MCF 10A (cell line): ENCODE data around the gene CD5L. TPM values are rescaled to one million over a fixed set of nuclear protein-coding genes. Genes with fewer than 3 reads are reported as not detected.
A peak's percentile ranks its signal among the peaks of the same experiment; 100 is the strongest.

Experiments used
- BruUV-seq: library from RNA; stranded (reverse); fragments of 400-500 nt; replicated peaks from 2 replicates; lab custom pipeline; 2021; lab: Mats Ljungman, UMichigan
- CTCF ChIA-PET: fragments of 300-600 bp; sonication (Branson Sonifier 250); formaldehyde crosslinking; extraction: SDS; loops from one replicate; lab custom pipeline; 2021; ENCODE audit warnings: antibody characterized with exemption, inconsistent platforms; lab: Yijun Ruan, JAX
- POLR2A ChIA-PET: fragments of 300-600, 350-650 bp; sonication (Branson Sonifier 250); formaldehyde crosslinking; extraction: SDS; loops from one replicate; lab custom pipeline; 2020; ENCODE audit warnings: antibody characterized with exemption, inconsistent platforms; lab: Yijun Ruan, JAX
- DNase-seq: peaks from one replicate; pipeline ENCODE4 v3.0.0-alpha.2; 2018; ENCODE audit not compliant: unreplicated experiment
- H3K27ac Mint-ChIP-seq: one replicate; pipeline ENCODE4 v1.8.0; 2022; ENCODE audit warnings: mild to moderate bottlenecking, low read depth, mixed read lengths; ENCODE audit not compliant: unreplicated experiment
- H3K27me3 Mint-ChIP-seq: one replicate; pipeline ENCODE4 v1.8.0; 2022; ENCODE audit warnings: mixed read lengths; ENCODE audit not compliant: insufficient read depth, unreplicated experiment
- H3K36me3 Mint-ChIP-seq: one replicate; pipeline ENCODE4 v1.8.0; 2022; ENCODE audit warnings: mild to moderate bottlenecking, moderate library complexity, mixed read lengths; ENCODE audit not compliant: insufficient read depth, unreplicated experiment
- H3K4me1 Mint-ChIP-seq: one replicate; pipeline ENCODE4 v1.8.0; 2022; ENCODE audit warnings: mixed read lengths; ENCODE audit not compliant: insufficient read depth, unreplicated experiment
- H3K4me3 Mint-ChIP-seq: one replicate; pipeline ENCODE4 v1.8.0; 2022; ENCODE audit warnings: mild to moderate bottlenecking, moderate library complexity, mixed read lengths; ENCODE audit not compliant: unreplicated experiment
- H3K9me3 Mint-ChIP-seq: one replicate; pipeline ENCODE4 v1.8.0; 2022; ENCODE audit warnings: mixed read lengths; ENCODE audit not compliant: unreplicated experiment
- CTCF ChIP-seq: fragments of 200-600 bp; IDR thresholded peaks from one replicate; pipeline ENCODE4 v1.8.0; 2022; ENCODE audit warnings: antibody characterized with exemption, mild to moderate bottlenecking; ENCODE audit not compliant: unreplicated experiment
- intact Hi-C: fragments of 100-400 bp; cut with micrococcal nuclease; formaldehyde crosslinking; loops from 2 replicates; pipeline ENCODE4 v1.14.1; 2022
- total RNA-seq: library from RNA; stranded (reverse); gene quantifications from 2 replicates; pipeline ENCODE4 v1.2.3, GENCODE V29; 2022

Gene CD5L
- total RNA-seq, 1 experiment from 2014 or later = not detected

DNA sequence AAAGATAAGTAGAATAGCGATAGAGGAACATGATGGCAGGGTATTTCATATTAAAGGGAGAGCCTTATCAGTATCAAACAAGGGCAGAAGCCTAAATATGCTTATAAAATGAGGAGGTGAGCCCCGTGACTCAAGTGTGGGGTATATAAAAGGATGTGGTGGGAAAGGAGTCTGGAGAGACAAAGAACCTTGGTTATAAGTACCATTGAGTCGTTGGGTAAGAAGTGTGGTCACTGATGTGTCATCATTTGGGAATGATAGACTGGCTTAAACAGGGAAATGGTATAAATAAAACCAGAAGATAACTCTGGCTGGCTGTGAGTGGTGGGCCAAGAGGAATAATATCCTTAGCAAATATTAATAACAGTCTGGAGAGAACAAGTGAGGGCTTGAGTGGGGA, 10.9 kb upstream of the CD5L start:
- peak; percentile 30 for DNase-seq
- H3K4me1 Mint-ChIP-seq = peaks cover 5% of the 10 kb centered on the region
- no peak overlapping the region for H3K4me3 Mint-ChIP-seq
- POLR2A ChIA-PET = interaction anchor here (1.2 kb wide), 1 partner anchor 9 kb away, joined by 3 read pairs; no protein-coding TSS in a partner anchor
- no peaks in the 10 kb centered on the region for H3K9me3 Mint-ChIP-seq
- TF ChIP-seq CTCF = no peak
- intact Hi-C loops = no loop called here
- H3K27me3 Mint-ChIP-seq = peaks cover 47% of the 10 kb centered on the region
- H3K27ac Mint-ChIP-seq = no peak overlapping the region
- no TSS peak for BruUV-seq
- CTCF ChIA-PET = interaction anchor here (0.7 to 1.0 kb wide), 2 partner anchors 11 to 48 kb away, joined by 3 read pairs; no protein-coding TSS in a partner anchor
- no peaks in the 10 kb centered on the region for H3K36me3 Mint-ChIP-seq

DNA sequence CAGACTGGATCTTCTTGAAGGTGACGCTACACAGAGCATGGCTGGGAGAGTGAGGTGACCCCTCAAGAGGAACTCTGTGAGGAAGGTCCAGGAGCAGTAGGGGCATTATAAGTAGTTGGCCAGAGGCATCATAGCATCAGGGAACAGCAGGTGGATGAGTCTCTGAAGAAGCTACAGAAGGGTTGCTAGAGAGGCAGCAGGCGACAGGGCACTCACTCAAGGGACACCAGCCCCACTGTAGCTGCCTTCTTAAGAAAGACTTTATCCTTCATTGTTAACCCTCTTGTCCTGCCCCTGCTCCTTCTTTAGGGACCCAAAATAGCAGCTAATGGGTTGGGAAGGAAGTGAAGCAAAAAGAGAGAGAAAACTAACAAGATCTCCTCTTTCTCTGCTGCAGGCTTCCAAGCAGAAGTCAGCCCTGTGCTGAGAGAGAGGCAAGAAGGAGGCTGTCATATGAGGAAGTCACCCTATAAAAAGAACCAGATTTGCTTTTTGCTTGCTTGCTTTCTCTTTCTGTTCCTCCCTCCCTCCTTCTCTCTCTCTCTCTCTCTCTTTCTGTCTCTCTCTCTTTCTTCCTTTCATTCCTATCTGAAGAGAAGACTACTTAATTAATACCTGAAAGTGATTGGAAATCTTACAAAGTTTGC, 7.7 kb upstream of the CD5L start:
- ChIA-PET CTCF (no interaction called here), POLR2A (no interaction called here)
- Mint-ChIP-seq H3K36me3 (no peaks in the 10 kb centered on the region), H3K27ac (no peak overlapping the region), H3K4me3 (no peak overlapping the region), H3K4me1 (peaks cover 5% of the 10 kb centered on the region), H3K9me3 (no peaks in the 10 kb centered on the region), H3K27me3 (peaks cover 34% of the 10 kb centered on the region)
- no TSS peak for BruUV-seq
- no peak for DNase-seq
- intact Hi-C loops = no loop called here
- no peak for TF ChIP-seq CTCF

GRCh38 chr1:157844089-157844830, 2.7 kb upstream of the CD5L start:
- H3K27ac Mint-ChIP-seq = no peak overlapping the region
- DNase-seq = no peak
- H3K27me3 Mint-ChIP-seq = peaks cover 46% of the 10 kb centered on the region
- ChIA-PET POLR2A (interaction anchor here (0.5 kb wide), 1 partner anchor 790 kb away, joined by 3 read pairs; no protein-coding TSS in a partner anchor), CTCF (interaction anchor here (0.7 to 1.2 kb wide), 3 partner anchors 13 to 277 kb away, joined by 3 read pairs; no protein-coding TSS in a partner anchor)
- BruUV-seq = no TSS peak
- TF ChIP-seq CTCF = no peak
- no peaks in the 10 kb centered on the region for H3K9me3 Mint-ChIP-seq
- no peak overlapping the region for H3K4me3 Mint-ChIP-seq
- no peaks in the 10 kb centered on the region for H3K4me1 Mint-ChIP-seq
- H3K36me3 Mint-ChIP-seq = no peaks in the 10 kb centered on the region
- intact Hi-C loops = no loop called here

DNA sequence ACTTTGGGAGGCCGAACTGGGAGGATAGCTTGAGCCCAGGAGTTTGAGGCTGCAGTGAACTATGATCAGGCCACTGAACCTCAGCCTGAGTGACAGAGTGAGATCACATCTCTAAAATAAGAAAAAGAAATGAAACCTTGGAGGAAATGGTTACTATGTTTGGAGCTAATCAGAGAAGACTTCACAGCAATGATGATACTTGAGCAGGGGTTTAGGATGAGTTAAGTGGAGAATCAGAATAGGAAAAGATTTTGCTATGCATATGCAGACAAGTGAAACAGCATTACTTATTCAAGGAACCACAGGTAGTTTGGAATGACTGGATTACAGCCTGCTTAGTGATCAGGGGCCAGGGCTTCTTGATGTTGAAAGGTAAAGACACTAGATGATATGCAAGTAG, 1.3 kb upstream of the CD5L start:
- TF ChIP-seq CTCF = no peak
- POLR2A ChIA-PET = no interaction called here
- intact Hi-C loops = no loop called here
- Mint-ChIP-seq H3K36me3 (no peaks in the 10 kb centered on the region), H3K4me1 (no peaks in the 10 kb centered on the region), H3K27ac (no peak overlapping the region), H3K27me3 (peaks cover 43% of the 10 kb centered on the region), H3K4me3 (no peak overlapping the region), H3K9me3 (no peaks in the 10 kb centered on the region)
- CTCF ChIA-PET = interaction anchor here (0.7 to 1.2 kb wide), 3 partner anchors 149 to 279 kb away, joined by 3 read pairs; no protein-coding TSS in a partner anchor
- DNase-seq = no peak
- BruUV-seq = no TSS peak
